Ramos (cell line): ENCODE results near the gene RUBCN.

Source experiments
- in situ Hi-C: fragments of 300-500 bp; cut with MboI; formaldehyde crosslinking; loops from one replicate; pipeline ENCODE4 v1.14.3; 2022; ENCODE audit warnings: low sequenced_read_pairs; ENCODE audit not compliant: unreplicated experiment

RUBCN gene

DNA sequence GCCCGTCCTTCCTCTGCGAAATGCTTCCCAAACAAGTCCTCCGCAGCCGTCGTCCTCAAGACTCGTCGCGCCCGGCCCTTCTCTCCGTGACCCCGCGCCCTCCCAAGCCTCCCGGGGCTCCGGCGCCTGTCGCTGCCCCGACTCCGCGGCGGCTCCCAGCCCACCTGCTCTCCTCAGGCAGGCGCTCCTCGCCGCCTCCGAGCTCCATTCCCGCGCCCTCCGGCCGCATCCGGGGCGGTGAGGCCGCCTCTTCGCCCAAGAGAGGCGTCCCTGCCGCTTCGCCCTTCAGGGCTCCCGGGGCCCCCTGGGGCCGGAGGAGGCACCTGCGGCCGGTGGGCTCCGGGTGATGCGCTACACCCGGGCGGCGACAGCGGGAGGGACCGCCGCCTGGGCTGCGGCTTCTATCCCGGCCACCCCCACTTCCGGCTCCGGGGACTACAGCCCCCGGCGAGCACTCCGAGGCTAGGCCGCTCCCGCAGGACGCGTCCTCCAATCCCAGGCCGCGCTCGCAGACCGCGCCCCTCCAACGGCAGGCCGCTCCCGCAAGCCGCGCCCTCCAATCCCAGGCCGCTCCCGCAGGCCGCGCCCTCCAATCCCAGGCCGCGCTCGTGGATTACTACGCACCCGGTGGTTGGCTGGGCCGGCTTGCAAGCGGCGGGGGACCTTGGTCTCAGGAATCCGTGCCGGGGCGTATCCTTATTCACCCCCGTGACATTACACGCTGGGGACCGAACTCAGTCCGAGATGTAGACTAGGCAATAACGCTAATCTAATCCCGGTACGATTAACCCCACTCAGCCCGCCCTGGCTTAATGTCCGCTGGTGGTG lies at the start of gene RUBCN:
RUBCN (minus strand) TSS at position 414 of the 828 bp plus-strand sequence; CDS start at position 229, 185 bp downstream.
- in situ Hi-C loops: no loop called here

DNA sequence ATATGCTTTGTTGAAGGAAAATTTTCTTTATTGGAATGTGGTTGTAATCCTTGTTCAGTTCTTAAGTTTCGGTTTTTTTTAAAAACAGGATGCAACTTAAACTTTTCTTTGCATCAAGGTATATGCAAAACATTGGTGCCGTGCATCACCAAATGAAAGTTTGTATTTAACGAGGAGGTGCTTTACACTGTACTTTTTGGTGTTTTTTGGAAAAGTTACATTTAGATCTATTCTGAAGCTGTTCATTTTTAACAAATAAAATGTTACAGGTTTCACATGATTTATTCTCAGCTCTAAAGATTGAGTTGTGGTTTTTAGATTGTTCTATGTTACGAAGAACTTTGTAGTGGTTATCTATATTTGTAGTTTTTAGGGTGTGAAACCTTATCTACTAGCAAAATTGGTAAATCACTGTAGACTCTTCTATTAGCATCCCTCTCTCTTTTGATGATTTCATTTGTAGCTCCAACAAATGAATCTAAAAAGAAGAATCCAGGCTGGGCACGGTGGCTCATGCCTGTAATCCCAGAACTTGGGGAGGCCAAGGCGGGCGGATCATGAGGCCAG lies 47.4 kb upstream of the RUBCN start:
- in situ Hi-C loops: no loop called here

DNA sequence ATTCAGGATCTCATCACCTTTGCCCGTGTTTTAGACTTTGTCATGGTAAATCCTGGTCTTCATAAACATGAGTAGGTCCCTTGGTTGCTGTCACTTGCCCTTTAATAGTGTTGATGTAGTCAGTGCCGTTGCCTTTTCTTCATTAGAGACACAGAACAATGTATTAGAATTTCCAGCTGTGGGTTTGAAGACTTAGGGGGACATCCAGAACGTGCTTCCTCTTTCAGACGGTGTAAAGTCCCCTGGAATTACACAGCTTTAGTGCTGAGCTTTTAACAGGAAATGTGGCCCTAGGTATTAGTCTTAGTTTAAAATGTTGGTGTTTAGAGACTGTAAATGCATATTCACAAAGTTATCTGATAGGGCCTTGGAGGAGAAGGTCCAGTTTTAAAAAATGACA lies 45.5 kb upstream of the RUBCN start:
- in situ Hi-C loops: no loop called here

- in situ Hi-C loops: no loop called here
Observed at GRCh38 chr3:197775317-197775716, 38.6 kb upstream of the RUBCN start.

DNA sequence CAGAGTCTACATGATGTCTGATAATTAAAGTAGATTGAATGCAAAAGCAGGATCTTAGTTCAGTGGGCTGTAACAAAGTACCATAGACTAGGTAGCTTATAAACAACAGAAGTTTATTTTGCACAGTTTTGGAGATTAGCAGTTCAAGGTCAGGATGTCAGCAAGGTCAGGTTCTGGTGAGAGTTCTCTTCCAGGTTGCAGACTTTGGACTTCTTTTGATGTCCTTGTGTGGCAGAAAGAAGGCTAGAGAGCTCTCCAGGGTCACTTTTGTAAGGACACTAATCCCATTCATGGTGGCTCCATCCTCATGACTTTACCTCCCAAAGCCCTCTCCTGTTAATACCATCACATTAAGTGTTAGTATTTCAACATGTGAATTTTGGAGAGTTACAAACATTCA lies 25.1 kb upstream of the RUBCN start:
- in situ Hi-C loops: no loop called here

- in situ Hi-C loops: no loop called here
Observed at GRCh38 chr3:197758512-197758911, 21.8 kb upstream of the RUBCN start.

DNA sequence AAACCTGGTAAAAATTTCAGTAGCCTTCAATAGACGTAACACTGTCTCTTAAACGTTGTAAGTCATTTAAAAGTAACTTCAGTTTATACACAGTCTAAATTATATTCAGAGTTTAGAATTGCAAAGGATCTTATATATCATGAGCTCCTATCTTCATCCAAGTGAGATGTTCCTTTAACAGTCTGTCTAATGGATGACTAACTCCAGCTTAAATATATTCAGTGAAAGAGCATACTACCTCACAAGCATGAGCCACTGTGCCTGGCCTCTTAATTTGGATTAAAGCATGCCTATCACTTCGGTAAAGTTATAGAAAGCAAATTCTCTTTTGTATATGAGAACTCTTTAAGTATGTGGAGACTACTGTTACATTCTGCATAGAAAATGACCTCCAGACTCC lies 20.0 kb upstream of the RUBCN start:
- in situ Hi-C loops: no loop called here

GRCh38 chr3:197753263-197753662 lies 16.6 kb upstream of the RUBCN start:
- in situ Hi-C loops: no loop called here

DNA sequence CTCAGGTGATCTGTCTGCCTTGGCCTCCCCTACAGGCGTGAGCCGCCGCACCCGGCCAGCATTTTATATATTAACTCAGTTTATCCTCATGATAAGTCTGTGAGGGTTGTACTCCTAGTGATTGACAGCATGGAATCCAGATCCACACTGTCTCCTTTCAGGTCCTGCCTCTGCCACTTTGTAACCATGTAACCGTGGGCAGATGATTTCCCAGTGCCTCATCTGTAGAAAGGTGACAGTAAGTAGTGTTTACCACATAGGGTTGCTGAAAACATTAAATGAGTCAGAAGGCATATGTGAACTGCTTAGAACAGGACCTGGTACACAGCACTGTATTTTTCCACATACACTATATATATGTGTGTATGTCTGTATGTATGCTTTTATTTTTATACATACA lies 15.4 kb upstream of the RUBCN start:
- in situ Hi-C loops: no loop called here

DNA sequence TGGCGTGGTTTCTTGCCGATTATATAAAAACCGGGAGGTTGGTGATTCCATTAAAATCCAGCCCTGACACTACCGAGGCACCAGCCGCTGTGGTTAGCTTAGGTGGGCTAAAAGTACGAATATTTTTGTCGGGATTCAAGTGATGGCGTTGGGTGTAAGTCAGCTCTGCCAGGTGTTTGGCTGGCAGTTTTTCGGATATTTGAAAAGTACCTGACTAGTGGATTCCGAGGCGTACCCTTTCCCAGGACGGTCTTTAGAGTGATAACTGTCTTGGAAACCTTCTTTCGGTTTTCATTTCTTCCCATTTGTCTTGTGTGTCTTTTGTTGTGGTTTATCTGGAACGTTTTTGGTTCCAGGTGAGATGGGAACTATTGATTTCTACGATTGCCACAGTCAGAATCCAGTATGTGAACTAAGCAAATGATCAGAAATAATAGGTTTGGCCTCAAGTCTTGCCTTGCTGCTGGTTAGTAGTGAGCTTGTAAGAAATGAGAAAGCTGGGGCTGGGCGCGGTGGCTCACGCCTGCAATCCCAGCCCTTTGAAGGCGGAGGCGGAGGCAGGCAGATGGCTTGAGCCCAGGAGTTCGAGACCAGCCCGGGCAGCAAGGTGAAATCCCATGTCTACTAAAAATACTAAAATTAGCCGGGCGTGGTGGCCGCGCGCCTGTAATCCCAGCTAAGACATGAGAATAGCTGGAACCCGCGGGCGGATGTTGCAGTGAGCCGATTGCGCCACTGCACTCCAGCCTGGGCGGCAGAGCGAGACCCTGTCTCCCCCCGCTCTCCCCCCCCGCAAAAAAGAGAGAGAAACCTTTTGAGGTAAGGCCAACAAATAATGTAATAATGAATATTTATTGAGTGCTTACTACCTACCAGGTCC lies 14.4 kb upstream of the RUBCN start:
- in situ Hi-C loops: no loop called here

DNA sequence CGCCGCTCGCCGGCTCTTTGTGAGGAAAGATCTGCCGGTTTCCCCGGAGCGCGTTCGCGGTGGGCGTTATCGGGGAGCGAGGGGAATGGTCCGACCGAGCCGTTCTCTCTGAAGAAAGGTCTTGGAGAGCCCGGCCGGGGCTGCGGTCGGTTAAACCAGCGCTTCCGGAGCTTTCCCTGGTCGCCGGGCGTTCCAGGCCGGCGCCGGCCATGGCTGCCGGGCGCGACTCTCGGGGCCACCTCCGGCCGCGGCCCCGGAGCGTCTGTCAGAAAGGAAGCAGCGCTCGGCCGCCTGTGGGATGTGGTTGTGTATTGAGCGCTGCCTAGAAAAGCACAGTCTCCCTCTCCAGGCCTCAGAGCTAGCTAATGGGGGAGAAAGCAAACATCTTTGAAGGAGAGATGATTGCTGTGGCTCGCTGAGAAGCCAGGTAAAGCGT lies 13.7 kb upstream of the RUBCN start:
- in situ Hi-C loops: no loop called here

GRCh38 chr3:197749601-197750395 lies 13.1 kb upstream of the RUBCN start, which contains the start of gene FYTTD1:
TSS of gene FYTTD1 (plus strand) at chr3:197749883. CDS start at chr3:197749972, 89 bp downstream.
- in situ Hi-C loops: no loop called here

DNA sequence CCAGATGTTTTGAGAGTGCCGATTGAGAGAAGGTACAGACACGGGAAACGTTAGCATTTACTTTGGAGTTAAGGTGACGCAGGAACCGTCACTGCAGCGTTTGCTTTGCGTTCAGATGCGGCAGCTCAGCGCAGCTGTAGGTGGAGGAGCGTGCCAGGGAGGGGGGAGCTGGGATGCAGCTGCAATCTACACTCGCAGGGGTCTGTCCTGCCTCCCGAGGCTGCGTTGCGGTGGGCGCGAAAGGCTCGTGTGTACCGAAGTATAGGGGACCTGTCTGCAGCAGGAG lies 12.6 kb upstream of the RUBCN start:
- in situ Hi-C loops: no loop called here

DNA sequence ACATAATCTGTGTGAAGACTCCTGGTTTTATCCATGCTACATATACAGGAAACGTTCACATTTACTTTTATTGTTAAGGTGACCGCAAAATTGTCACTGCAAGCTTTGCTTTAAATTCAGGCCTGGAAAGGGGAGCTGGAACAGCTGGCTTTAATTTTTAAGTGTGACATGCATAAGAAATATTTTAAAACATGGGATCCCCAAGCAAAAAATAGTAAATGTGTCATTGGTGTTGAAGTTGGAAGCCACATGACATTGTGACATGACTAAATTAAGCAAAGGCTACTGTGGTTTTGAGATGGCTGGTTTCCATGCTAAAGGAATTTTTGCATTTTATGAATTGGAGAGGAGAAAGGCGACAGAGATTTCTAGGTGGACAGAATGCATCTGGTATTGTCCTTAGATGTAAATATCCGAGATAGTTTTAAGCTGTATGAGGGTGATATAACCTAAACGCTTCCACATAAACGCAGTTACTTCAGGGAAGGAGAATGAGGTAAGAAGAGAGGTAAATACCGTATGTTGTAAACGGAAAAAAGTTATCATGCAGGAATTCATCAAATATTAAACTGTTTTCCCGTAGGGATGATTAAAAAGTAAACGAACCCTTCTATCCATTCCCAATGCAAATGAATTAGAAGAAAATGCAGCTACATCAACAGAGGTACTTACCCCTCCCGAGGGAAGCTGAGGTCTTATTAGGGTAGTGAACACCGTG lies 12.1 kb upstream of the RUBCN start:
- in situ Hi-C loops: no loop called here

DNA sequence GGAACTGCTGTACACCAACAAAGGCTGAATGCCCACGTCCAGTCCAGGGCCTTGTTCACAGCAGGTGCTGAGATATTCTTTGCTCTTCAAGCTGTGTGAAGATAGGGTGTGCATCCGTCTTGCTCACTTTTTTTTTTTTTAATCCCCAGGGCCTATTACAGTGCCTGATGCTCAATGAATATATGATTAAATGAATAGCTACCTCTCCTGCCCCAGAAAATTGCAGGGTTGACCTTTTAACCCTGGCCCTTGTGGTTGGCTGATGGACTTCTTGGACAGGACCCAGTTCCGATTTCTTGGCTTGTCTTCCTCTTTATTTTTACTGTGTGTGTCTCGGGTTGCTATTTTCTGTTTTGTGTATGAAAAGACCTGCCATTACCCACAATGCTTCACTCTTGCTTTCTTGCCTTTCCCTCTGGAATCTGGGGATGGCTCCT lies 10.1 kb upstream of the RUBCN start:
- in situ Hi-C loops: no loop called here

GRCh38 chr3:197746209-197746608 lies 9.5 kb upstream of the RUBCN start:
- in situ Hi-C loops: no loop called here

DNA sequence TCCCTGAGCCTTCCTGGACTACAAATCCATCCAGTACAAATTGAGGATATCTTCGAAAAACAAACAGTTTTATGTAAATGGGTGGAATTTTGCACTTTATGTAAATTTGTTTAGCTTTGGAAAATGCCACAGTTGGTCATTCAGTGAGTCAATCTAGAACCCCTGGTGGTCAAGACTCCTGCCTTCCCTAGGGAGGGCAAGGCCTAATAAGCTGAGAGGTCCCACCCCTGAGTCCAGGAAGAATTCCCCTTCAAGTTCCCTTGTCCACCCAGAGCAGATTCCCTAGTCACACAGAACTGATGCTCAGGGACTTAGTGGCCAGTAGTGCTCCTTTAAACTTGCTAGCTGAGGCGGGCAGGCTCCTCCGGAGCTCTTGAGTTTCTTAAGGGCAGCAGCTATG lies 6.1 kb upstream of the RUBCN start:
- in situ Hi-C loops: no loop called here

DNA sequence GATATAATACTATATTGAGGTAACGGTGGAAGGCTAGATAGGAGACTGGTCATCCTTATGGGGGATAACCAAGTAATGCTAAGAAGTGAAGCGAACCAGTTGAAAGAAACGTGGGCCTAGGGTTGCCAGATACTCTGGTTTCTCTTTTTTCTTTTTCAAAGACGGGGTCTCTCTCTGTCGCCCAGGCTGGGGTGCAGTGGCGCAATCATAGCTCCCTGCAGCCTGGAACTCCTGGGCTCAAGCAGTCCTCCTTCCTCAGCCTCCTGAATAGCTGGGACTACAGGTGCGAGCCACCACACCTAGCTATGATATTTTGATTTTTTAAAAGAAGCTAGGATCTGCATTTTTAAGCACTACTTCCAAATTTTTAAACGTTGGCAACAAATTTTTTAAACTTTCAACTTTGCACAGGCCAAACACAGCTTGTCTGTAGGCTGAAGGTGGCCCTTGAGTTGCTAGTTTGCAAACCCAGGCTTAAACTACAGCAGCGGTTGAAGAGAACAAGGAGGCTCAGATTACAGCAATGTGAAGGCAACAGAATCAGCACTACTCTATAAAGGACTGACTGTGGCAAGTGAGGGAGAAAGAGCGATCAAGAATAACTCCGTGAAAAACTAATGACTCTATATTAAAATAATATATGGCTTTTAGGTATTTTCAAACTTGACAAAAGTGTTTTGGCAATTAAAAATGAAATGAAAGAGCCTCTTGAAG lies 1.2 kb upstream of the RUBCN start:
- in situ Hi-C loops: no loop called here

- in situ Hi-C loops: no loop called here
Observed at GRCh38 chr3:197737319-197737649, 580 bp upstream of the RUBCN start.
